GM12878 (cell line): ENCODE measurements around the gene TMBIM1. TPM values are rescaled to one million over a fixed set of nuclear protein-coding genes. Genes with fewer than 3 reads are reported as not detected.

Experiments
- ATAC-seq: fragments of 200-7000 bp; cut with Tn5 transposase; 3 replicates; pipeline ENCODE4 v1.9.1; 2020; ENCODE audit warnings: mild to moderate bottlenecking, moderate library complexity
- BruUV-seq: library from RNA; stranded (reverse); fragments of 400-500 nt; replicated peaks from 2 replicates; lab custom pipeline; 2021; lab: Mats Ljungman, UMichigan
- CTCF ChIA-PET: fragments of 300-600 bp; sonication (Branson Sonifier 250); formaldehyde crosslinking; extraction: SDS; loops from one replicate; lab custom pipeline; 2021; ENCODE audit warnings: inconsistent platforms; lab: Yijun Ruan, JAX
- POLR2A ChIA-PET: fragments of 350-600 bp; formaldehyde crosslinking; extraction: SDS; loops from one replicate; lab custom pipeline; 2021; ENCODE audit warnings: inconsistent platforms; lab: Charles Lee
- RAD21 ChIA-PET: fragments of 300-600 bp; sonication (Branson Sonifier 250); formaldehyde crosslinking; loops from one replicate; lab custom pipeline; 2023; ENCODE audit warnings: antibody characterized with exemption; ENCODE audit not compliant: unreplicated experiment; lab: Charles Lee
- SMC1A ChIA-PET: fragments of 300-600 bp; sonication (Branson Sonifier 250); formaldehyde crosslinking; loops from one replicate; lab custom pipeline; 2023; ENCODE audit not compliant: unreplicated experiment, uncharacterized antibody; lab: Charles Lee
- DNase-seq: peaks from one replicate; pipeline ENCODE4 v3.0.0-alpha.2; 2011; ENCODE audit warnings: low read depth, low spot score
- FAIRE-seq: peaks from 3 replicates; lab custom pipeline; 2011; peaks lifted over from hg19 to GRCh38; lab: Jason Lieb, UNC
- H2AFZ ChIP-seq: 2 replicates; pipeline ENCODE4 v1.6.0; 2011; ENCODE audit warnings: low read depth, low read length, control low read depth; ENCODE audit not compliant: control insufficient read depth
- H3K27ac ChIP-seq: 2 replicates; pipeline ENCODE4 v1.5.1; 2011; ENCODE audit warnings: control low read depth; ENCODE audit not compliant: control insufficient read depth, insufficient read depth
- H3K27me3 ChIP-seq, 2 experiments: replicated peaks in 1 of 2; 2 replicates each; pipeline versions ENCODE4 v1.6.0 to v1.6.1; 2011; ENCODE audit warnings: low read length in 1 of 2; ENCODE audit not compliant: control insufficient read depth in 2 of 2, insufficient read depth in 2 of 2
- H3K36me3 ChIP-seq, 2 experiments: 2 replicates each; pipeline ENCODE4 v1.5.1; 2011; ENCODE audit warnings: low read length in 1 of 2; ENCODE audit not compliant: control insufficient read depth in 2 of 2, insufficient read depth in 2 of 2
- H3K4me1 ChIP-seq: 2 replicates; pipeline ENCODE4 v1.6.1; 2011; ENCODE audit warnings: mild to moderate bottlenecking, low read length, moderate library complexity, mixed read lengths; ENCODE audit not compliant: control insufficient read depth, insufficient read depth
- H3K4me2 ChIP-seq: 2 replicates; pipeline ENCODE4 v1.6.0; 2011; ENCODE audit warnings: control low read depth; ENCODE audit not compliant: control insufficient read depth, insufficient read depth
- H3K4me3 ChIP-seq: fragments of 200-600 bp; sonication (generic); 2 replicates; pipeline ENCODE4 v1.5.1; 2016
- H3K79me2 ChIP-seq: 2 replicates; pipeline ENCODE4 v1.6.0; 2011; ENCODE audit warnings: low read length; ENCODE audit not compliant: control insufficient read depth, insufficient read depth
- H3K9ac ChIP-seq: 2 replicates; pipeline ENCODE4 v1.8.0; 2011; ENCODE audit warnings: low read length, control low read depth, mixed read lengths; ENCODE audit not compliant: control insufficient read depth, insufficient read depth
- H3K9me3 ChIP-seq: replicated peaks from 3 replicates; pipeline ENCODE4 v1.5.1; 2011; ENCODE audit warnings: mild to moderate bottlenecking, low read length; ENCODE audit not compliant: control insufficient read depth, insufficient read depth
- H4K20me1 ChIP-seq: 2 replicates; pipeline ENCODE4 v1.6.0; 2011; ENCODE audit not compliant: control insufficient read depth, insufficient read depth
- CBFB ChIP-seq: IDR thresholded peaks from 2 replicates; pipeline ENCODE4 v1.6.1; 2016; ENCODE audit warnings: antibody characterized with exemption, low read depth
- HSF1 ChIP-seq: fragments of 150-350 bp; IDR thresholded peaks from 2 replicates; pipeline ENCODE4 v1.6.1; 2014; ENCODE audit warnings: mild to moderate bottlenecking, low read depth, low read length
- MXI1 ChIP-seq: fragments of 150-350 bp; IDR thresholded peaks from 2 replicates; pipeline ENCODE4 v1.6.1; 2011; ENCODE audit warnings: low read depth, mild to moderate bottlenecking, inconsistent platforms, low read length, improper control_type of control experiment
- POLR2A ChIP-seq: IDR thresholded peaks from 2 replicates; pipeline ENCODE4 v1.6.1; 2011; ENCODE audit warnings: low read depth, mild to moderate bottlenecking, low read length
- SIX5 ChIP-seq: IDR thresholded peaks from 2 replicates; pipeline ENCODE4 v1.6.1; 2011; ENCODE audit warnings: mild to moderate bottlenecking, low read depth, low read length, moderate library complexity; ENCODE audit not compliant: severe bottlenecking
- WGBS: methylation state at CpG from one replicate; pipeline ENCODE4 v1.1.6; 2016; ENCODE audit warnings: low lambda C conversion rate; ENCODE audit not compliant: insufficient replicate concordance, insufficient coverage; ENCODE audit errors: missing lambda C conversion rate; 5-methylcytosine and 5-hydroxymethylcytosine counted together
- in situ Hi-C: fragments of 300-500 bp; cut with MboI; formaldehyde crosslinking; loops from 9 replicates; pipeline ENCODE4 v1.14.3; 2018; ENCODE audit warnings: mixed read lengths
- intact Hi-C: fragments of 100-400 bp; cut with micrococcal nuclease; formaldehyde crosslinking; loops from one replicate; pipeline ENCODE4 v1.14.2; 2022; ENCODE audit not compliant: unreplicated experiment
- polyA plus RNA-seq, 11 experiments: library from polyadenylated mRNA; depleted of rRNA in 4 of 11; unstranded in 6 of 11; stranded (reverse) in 5 of 11; fragments of >200 nt; fragmentation: Nextera tagmentation in 4 of 11; fragmentation: Illumina TruSeq in 1 of 11; extraction: Ambion mirVana in 4 of 11; extraction: Trizol in 1 of 11; gene quantifications; 1 replicate in 1 of 11; 2 replicates in 10 of 11; pipeline versions ENCODE4 v1.2.1 to v1.2.3, GENCODE V29; 2011 to 2016; ENCODE audit warnings: inconsistent platforms in 2 of 11, missing spikeins in 2 of 11, low read depth in 1 of 11
- total RNA-seq, 4 experiments: library from RNA; depleted of rRNA in 3 of 4; stranded (reverse); fragments of >200 nt in 3 of 4; fragmentation: Illumina TruSeq in 1 of 4; extraction: Trizol in 1 of 4; gene quantifications; 2 replicates each; pipeline versions ENCODE4 v1.2.1 to v1.2.3, GENCODE V29; 2013 to 2021

The TMBIM1 gene
- total and polyA plus RNA-seq, 10 of the 15 experiments (the other 5 are each of a cell fraction or from before 2014, with no cell fraction given) = 6.1 to 38.3 (median 26.2) TPM

DNA sequence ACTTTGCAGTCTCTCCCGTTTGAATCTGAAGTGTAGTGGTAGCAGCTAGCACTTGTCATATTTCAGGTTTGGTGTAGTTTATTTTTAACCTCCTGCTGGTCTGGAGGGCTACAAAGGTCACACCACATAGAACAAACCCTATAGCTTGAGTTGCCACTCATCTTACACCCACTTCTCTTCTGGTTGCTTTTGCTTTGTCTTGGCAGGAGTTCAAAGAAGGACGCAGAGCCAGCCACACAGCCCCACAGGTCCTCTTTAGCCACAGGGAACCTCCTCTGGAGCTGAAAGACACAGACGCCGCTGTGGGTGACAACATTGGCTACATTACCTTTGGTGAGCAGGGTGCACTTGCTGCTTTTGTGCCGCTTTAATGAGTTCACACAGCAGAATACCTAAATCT lies 47.1 kb downstream of the TMBIM1 start:
- no peaks in the 10 kb centered on the region for H3K4me1 ChIP-seq
- DNase-seq = no peak
- TF ChIP-seq POLR2A (0 out of 2 replicates have a peak, but pooled peaks have one; percentile 34), MXI1 (no peak)
- H2AFZ ChIP-seq = no peak overlapping the region
- H4K20me1 ChIP-seq = no peaks in the 10 kb centered on the region; the same call in 1 of the 2 replicates
- H3K9me3 ChIP-seq = no peaks in the 10 kb centered on the region
- ChIA-PET SMC1A (interaction anchor here (1.5 kb wide), 1 partner anchor 9 kb away, joined by 4 read pairs; no protein-coding TSS in a partner anchor), RAD21 (no interaction called here), POLR2A (interaction anchor here (0.6 to 1.7 kb wide), 3 partner anchors 8 to 29 kb away, joined by 3 to 4 read pairs (median 3); partner anchors contain the start of gene ARPC2), CTCF (interaction anchor here (2.1 kb wide), 1 partner anchor 12 kb away, joined by 10 read pairs; no protein-coding TSS in a partner anchor)
- H3K9ac ChIP-seq = no peak overlapping the region
- no peak overlapping the region for H3K27ac ChIP-seq
- no peak for ATAC-seq
- in situ Hi-C loops (no loop called here), intact Hi-C loops (no loop called here)
- peaks cover 42 to 70% of the 10 kb centered on the region in 2 experiments for H3K36me3 ChIP-seq
- no peak for FAIRE-seq
- H3K27me3 ChIP-seq = no peaks in the 10 kb centered on the region
- no peak overlapping the region for H3K4me3 ChIP-seq
- WGBS = 52% methylated on average over 5 of the region's 5 CpGs
- H3K4me2 ChIP-seq = no peak overlapping the region
- no peaks in the 10 kb centered on the region for H3K79me2 ChIP-seq
- BruUV-seq = no TSS peak

GRCh38 chr2:218244665-218245064 lies 47.6 kb downstream of the TMBIM1 start:
- Histone ChIP-seq H3K4me2 (no peak overlapping the region), H3K36me3 (peaks cover 38 to 67% of the 10 kb centered on the region in 2 experiments), H3K27ac (no peak overlapping the region), H4K20me1 (no peaks in the 10 kb centered on the region; the same call in 1 of the 2 replicates), H3K4me3 (no peak overlapping the region), H2AFZ (no peak overlapping the region), H3K4me1 (no peaks in the 10 kb centered on the region), H3K79me2 (no peaks in the 10 kb centered on the region), H3K27me3 (no peaks in the 10 kb centered on the region), H3K9ac (no peak overlapping the region), H3K9me3 (no peaks in the 10 kb centered on the region)
- ATAC-seq = no peak
- CTCF ChIA-PET = interaction anchor here (2.1 kb wide), 1 partner anchor 13 kb away, joined by 10 read pairs; no protein-coding TSS in a partner anchor
- TF ChIP-seq CBFB (no peak), SIX5 (no peak), HSF1 (no peak), POLR2A (peak; percentile 38)
- SMC1A ChIA-PET = interaction anchor here (1.5 kb wide), 1 partner anchor 10 kb away, joined by 4 read pairs; no protein-coding TSS in a partner anchor
- intact Hi-C loops (loop anchor here (5.0 kb wide), 1 partner anchor 57 kb away; no protein-coding TSS in a partner anchor), in situ Hi-C loops (no loop called here)
- RAD21 ChIA-PET = interaction anchor here (0.5 kb wide), 1 partner anchor 1003 kb away, joined by 3 read pairs; no protein-coding TSS in a partner anchor
- no peak for FAIRE-seq
- DNase-seq = no peak
- BruUV-seq = no TSS peak
- POLR2A ChIA-PET = interaction anchor here (1.4 to 1.7 kb wide), 2 partner anchors 8 to 28 kb away, joined by 3 to 4 read pairs; partner anchors contain the start of gene ARPC2
- WGBS = 94% methylated on average over 2 of the region's 2 CpGs
